Immature natural killer cell (primary cell): ENCODE data around the gene RAB6B. TPM values are rescaled to one million over a fixed set of nuclear protein-coding genes. Genes with fewer than 3 reads are reported as not detected.

Experiments
- DNase-seq, 3 donors: peaks; one replicate each; pipeline ENCODE4 v3.0.0; 2022; ENCODE audit warnings: mixed read lengths in 1 of 3
- H3K27ac Mint-ChIP-seq, 6 donors: one replicate each; pipeline ENCODE4 v1.8.0; 2020; ENCODE audit warnings: mixed read lengths in 6 of 6, mild to moderate bottlenecking in 5 of 6, inconsistent platforms in 4 of 6, moderate library complexity in 3 of 6
- H3K27me3 Mint-ChIP-seq, 3 donors: one replicate each; pipeline ENCODE4 v1.8.0; 2020 to 2021; ENCODE audit warnings: low read depth in 3 of 3, mild to moderate bottlenecking in 3 of 3, mixed read lengths in 3 of 3, moderate library complexity in 3 of 3, inconsistent platforms in 1 of 3
- H3K36me3 Mint-ChIP-seq, 3 donors: one replicate each; pipeline ENCODE4 v1.8.0; 2020; ENCODE audit warnings: mixed read lengths in 3 of 3, inconsistent platforms in 2 of 3, mild to moderate bottlenecking in 2 of 3
- H3K4me1 Mint-ChIP-seq, 2 donors: one replicate each; pipeline ENCODE4 v1.8.0; 2020; ENCODE audit warnings: inconsistent platforms in 2 of 2, mild to moderate bottlenecking in 2 of 2, mixed read lengths in 2 of 2, moderate library complexity in 1 of 2
- H3K4me3 Mint-ChIP-seq, 5 donors: one replicate each; pipeline ENCODE4 v1.8.0; 2020; ENCODE audit warnings: mild to moderate bottlenecking in 5 of 5, mixed read lengths in 5 of 5, inconsistent platforms in 3 of 5, moderate library complexity in 3 of 5
- H3K9me3 Mint-ChIP-seq, 6 donors: one replicate each; pipeline ENCODE4 v1.8.0; 2020; ENCODE audit warnings: mild to moderate bottlenecking in 6 of 6, mixed read lengths in 6 of 6, inconsistent platforms in 4 of 6, moderate library complexity in 3 of 6
- polyA plus RNA-seq, 3 donors: library from polyadenylated mRNA; unstranded; fragments of 300-500 nt; fragmentation: Illumina TruSeq; gene quantifications; one replicate each; pipeline ENCODE4 v1.2.3, GENCODE V29; 2021

RAB6B gene
- polyA plus RNA-seq, 3 donors from 2014 or later, result 0.46 to 0.53 TPM; not detected in 1

DNA sequence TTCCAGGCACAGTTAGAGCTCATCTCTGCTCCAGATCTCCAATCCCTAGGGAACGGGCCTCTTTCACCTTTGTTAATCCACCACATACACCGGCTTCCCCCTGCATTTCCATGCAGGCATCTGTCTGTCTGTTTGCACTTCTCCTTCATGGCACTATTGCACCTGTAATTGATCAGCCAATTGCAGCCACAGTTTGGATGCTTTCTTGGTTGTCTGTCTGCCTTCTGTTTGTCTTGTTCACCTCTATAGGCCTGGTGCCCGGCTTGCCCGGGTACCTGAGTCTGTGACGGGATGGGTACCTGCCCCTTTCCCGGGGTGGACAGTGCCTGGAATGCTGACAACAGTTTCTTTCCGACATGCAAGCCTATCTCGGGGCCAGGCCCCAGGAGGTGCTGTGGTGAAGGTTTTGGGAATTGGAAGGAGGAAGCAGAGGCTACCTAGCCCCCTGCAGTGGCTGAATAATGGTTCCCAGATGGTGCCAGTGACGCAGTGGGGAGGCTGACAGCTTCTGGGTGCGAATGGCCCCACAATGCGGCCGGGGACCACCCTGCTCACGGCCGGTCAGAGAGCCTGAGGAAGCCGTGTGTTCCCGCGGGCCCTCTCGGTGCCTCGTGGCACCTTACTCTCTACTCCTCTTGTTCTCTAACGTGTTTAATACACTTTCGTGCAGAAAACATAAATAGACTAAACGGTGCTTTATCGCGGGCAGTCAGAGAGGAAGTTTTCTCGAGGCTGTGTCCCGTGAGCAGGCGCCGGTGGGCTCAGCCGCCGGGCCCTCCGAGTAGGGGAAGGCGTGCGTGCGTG, 31.3 kb upstream of the RAB6B start:
- no peak overlapping the region for H3K27ac Mint-ChIP-seq
- no peaks in the 10 kb centered on the region for H3K9me3 Mint-ChIP-seq
- no peaks in the 10 kb centered on the region for H3K36me3 Mint-ChIP-seq
- H3K4me1 Mint-ChIP-seq, result peaks cover 6% of the 10 kb centered on the region in 2 donors
- peak overlapping the region; percentile 62 to 71 (median 66) for H3K4me3 Mint-ChIP-seq
- peaks cover 0 to 7% (median 7%) of the 10 kb centered on the region in 3 donors for H3K27me3 Mint-ChIP-seq
- no peak for DNase-seq

DNA sequence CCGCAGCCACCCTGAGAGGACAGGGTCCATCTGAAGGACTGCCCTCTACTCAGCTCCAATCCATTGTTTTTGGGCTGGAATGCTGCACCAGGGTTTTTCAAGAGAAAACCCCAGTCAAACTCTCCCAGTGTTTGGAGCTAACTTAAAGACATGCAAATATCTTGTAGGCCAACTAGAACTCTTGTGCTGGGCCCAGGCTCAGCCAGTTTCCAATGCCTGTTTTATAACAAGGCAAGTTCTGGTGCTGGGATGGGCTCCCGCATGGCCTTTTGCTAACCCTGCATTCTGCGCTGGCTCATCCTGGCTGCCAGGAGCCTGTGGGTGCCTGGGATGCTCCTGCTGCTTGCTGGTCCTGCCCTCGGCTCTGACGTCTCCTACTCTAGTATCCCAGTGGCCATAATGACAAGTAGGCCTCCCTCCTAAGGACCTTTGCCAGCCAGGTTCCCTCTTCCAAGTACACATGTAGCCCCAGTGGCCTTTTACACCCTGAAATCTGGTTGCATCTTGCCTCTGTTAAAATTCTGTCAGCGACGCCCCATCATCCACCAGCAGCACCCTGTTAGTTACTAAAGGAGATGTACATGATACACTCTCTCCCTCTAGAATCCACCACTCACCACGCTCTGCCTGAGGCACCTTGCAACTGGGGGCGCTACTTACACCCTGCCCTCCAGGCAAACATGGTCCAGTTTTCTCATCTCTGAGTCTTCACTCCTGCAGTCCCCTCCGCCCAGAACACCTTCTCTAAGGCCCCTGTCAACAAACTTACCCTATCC, 30.5 kb upstream of the RAB6B start:
- Mint-ChIP-seq H3K4me3 (peak overlapping the region; percentile 1 to 65 (median 30)), H3K27me3 (peaks cover 0 to 7% (median 7%) of the 10 kb centered on the region in 3 donors), H3K9me3 (no peaks in the 10 kb centered on the region), H3K36me3 (no peaks in the 10 kb centered on the region), H3K27ac (no peak overlapping the region), H3K4me1 (peaks cover 6% of the 10 kb centered on the region in 2 donors)
- no peak for DNase-seq

DNA sequence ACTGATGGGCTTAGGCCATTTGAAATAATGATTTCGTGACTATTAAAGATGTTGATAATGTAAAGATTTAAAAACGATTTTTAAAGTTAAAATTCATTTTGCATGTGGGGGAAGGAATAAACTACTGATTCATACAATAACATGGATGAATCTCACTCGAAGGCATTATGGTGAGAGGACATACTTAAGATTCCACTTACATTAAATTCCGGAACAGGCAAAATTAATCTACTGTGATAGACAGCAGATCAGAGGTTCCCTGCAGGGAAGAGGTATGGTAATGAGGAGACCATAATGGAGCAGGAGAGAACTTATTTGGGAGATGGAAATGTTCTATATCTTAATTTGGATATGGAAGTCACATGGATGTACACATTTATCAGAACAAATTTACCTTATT, 28.4 kb upstream of the RAB6B start:
- H3K27me3 Mint-ChIP-seq, result peaks cover 0 to 12% (median 3%) of the 10 kb centered on the region in 3 donors
- no peak for DNase-seq
- H3K9me3 Mint-ChIP-seq, result no peaks in the 10 kb centered on the region
- H3K4me3 Mint-ChIP-seq, result no peak overlapping the region
- no peaks in the 10 kb centered on the region for H3K36me3 Mint-ChIP-seq
- no peak overlapping the region for H3K27ac Mint-ChIP-seq
- peaks cover 6% of the 10 kb centered on the region in 2 donors for H3K4me1 Mint-ChIP-seq

DNA sequence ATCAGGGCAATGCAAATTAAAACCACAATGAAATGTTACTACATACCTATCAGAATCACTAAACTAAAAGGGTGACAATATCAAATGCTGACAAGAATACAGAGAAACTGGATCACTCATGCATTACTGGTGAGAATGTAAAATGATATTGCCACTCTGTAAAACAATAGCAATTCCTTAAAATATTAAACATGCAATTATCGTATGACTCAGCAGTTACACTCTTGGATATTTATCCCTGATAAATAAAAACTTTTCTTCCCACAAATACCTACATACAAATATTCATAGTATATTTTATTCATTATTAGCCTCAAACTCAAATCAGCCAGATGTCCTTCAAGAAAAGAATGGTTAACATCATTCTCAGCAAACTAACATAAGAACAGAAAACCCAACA, 25.9 kb upstream of the RAB6B start:
- Mint-ChIP-seq H3K4me1 (no peaks in the 10 kb centered on the region), H3K4me3 (no peak overlapping the region), H3K27me3 (peaks cover 0 to 10% (median 0%) of the 10 kb centered on the region in 3 donors), H3K27ac (no peak overlapping the region), H3K36me3 (no peaks in the 10 kb centered on the region), H3K9me3 (peaks cover 0 to 5% (median 0%) of the 10 kb centered on the region in 6 donors)
- no peak for DNase-seq

DNA sequence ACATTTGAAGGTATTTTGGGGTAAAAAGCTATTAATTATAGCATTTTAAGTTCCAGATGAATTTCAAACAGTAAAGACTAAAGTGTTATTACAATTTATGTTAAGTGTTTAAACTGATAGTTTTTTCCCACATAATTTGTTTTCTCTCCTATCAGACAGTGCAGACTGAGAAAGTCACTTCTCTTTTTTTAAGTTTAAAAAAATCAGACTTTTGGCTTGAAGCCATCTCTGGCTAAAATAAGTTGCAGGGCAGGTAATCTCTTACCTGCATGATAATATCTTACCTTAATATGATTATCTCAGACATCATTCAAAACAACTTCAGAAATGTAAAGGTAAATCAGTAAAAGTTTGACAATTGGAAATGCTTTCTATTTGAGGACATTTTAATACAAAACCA, 21.5 kb upstream of the RAB6B start:
- peaks cover 0 to 8% (median 0%) of the 10 kb centered on the region in 3 donors for H3K27me3 Mint-ChIP-seq
- H3K4me1 Mint-ChIP-seq, result no peaks in the 10 kb centered on the region
- no peak overlapping the region for H3K27ac Mint-ChIP-seq
- H3K4me3 Mint-ChIP-seq, result no peak overlapping the region
- DNase-seq, result no peak
- no peaks in the 10 kb centered on the region for H3K36me3 Mint-ChIP-seq
- H3K9me3 Mint-ChIP-seq, result peaks cover 0 to 5% (median 0%) of the 10 kb centered on the region in 6 donors

DNA sequence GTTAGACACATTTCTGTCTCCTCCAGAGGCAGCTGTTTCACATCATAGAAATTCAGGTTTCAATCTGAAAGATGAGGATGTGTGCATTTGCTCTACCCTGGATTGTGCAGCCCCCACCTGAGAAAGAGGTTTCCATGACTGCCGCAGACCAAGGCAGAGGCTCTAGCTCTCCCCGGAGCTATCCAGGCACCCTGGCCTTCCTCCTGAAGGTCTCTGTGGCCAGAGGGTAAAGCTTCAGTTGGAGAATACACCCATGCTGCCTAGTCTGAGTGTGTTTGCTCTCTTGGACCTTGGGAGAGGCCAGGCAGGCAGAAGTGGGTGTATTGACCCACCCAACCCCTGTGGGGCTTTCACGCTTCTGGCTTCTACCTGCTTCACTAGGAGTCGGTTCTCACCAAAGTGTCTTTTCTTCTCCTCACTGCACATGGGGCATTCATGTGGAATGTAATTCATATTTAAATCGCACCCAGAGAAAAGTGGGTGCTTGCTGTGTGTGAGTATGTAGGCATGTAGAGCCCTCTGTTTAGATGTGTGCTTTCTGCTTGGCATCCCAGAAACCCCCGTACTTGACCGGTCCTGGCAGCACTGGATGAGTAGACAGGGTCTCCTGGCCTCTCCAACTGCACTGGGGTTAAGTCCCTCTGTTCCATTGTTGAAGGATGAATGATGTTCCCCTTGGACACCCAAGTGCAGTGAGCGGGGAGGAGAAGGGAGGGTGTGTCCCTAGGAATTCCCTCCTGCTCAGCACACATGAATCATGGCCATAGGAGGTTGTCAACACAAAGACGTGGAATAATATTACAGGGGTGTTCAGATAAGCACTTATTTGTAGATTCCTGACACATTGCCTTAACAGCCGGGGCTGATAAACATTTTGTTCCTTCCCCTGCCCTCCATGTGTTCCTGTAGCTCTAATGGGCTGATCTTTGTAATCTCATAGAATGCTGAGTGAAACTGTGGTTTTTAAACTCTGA, 20.3 kb upstream of the RAB6B start:
- no peaks in the 10 kb centered on the region for H3K4me1 Mint-ChIP-seq
- no peak overlapping the region for H3K4me3 Mint-ChIP-seq
- peaks cover 0 to 5% (median 0%) of the 10 kb centered on the region in 6 donors for H3K9me3 Mint-ChIP-seq
- H3K27ac Mint-ChIP-seq, result no peak overlapping the region
- H3K27me3 Mint-ChIP-seq, result peaks cover 0 to 8% (median 0%) of the 10 kb centered on the region in 3 donors
- H3K36me3 Mint-ChIP-seq, result no peaks in the 10 kb centered on the region
- no peak for DNase-seq

DNA sequence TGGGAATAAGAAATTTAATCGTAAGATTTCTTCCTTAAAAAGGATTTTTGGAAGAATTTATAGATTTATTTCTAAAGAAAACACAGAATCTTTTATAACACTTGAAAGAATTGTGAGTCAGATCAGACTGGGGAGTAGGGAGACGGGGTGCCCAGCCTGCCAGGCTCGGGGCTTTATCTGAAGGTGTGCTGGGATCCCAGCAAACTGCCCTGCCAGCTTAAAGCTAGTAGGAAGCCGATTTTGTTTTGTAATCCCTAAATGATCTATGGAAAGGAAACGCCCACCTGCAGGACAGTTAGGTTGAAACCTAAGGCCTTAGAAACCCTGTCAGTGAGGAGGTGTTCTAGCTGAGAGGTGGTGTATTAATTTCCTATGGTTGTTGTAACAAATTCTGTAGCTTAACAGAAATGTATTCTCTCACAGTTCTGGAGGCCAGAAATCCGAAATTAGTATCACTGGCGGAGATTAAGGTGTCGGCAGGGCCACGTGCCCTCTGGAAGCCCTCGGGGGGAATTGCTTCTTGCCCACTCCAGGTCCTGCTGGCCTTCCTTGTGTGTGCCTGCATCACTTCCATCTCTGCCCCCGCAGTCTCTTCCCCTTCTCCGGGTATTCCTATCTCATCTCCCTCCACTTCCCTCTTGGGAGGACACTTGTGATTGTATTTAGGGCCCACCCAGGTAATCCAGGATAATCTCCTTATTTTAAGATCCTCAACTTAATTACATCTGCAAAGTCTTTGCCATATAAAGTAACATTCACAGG, 19.3 kb upstream of the RAB6B start:
- no peaks in the 10 kb centered on the region for H3K36me3 Mint-ChIP-seq
- peaks cover 0 to 9% (median 0%) of the 10 kb centered on the region in 3 donors for H3K27me3 Mint-ChIP-seq
- DNase-seq, result no peak
- no peaks in the 10 kb centered on the region for H3K4me1 Mint-ChIP-seq
- no peak overlapping the region for H3K27ac Mint-ChIP-seq
- H3K9me3 Mint-ChIP-seq, result peaks cover 0 to 5% (median 0%) of the 10 kb centered on the region in 6 donors
- no peak overlapping the region for H3K4me3 Mint-ChIP-seq

DNA sequence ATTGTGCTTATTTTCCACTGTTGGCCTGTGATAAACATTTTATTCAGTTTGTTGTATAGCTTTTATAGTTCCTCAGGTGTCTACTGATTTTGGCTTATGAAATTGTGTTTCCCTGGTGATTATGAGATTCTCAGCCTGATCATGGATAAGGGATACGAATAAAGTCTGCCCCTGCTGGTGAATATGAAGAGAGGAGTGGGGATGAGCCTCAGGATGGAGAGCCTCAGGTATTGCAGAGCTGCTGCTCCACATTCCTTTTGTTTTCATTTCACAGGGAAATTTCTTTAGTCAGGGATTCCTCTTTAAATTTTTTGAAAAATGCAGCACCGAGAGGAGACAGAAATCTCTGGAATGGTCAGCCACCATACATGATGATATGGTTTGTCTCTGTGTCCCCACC, 14.7 kb upstream of the RAB6B start:
- DNase-seq, result no peak
- Mint-ChIP-seq H3K27me3 (peaks cover 0 to 5% (median 0%) of the 10 kb centered on the region in 3 donors), H3K9me3 (no peaks in the 10 kb centered on the region), H3K36me3 (no peaks in the 10 kb centered on the region), H3K4me3 (no peak overlapping the region), H3K27ac (no peak overlapping the region), H3K4me1 (no peaks in the 10 kb centered on the region)

DNA sequence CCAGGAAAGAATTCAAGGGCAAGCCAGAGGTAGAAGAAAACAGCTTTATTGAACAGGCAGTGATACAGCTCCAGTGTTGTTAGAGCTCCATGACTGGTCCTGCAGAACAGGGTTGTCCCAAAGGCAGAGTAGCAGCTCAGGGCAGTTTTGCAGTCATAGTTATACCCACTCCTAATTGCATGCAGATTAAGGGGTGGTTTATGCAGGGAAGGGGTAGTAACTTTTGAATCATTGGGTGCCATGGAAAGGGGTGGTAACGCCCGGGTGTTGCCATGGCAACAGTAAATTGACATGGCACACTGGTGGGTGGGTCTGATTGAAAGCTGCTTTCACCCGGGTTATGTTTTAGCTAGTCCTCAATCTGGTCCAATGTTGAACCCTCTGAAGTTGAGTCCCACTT, 9.7 kb upstream of the RAB6B start:
- Mint-ChIP-seq H3K4me3 (no peak overlapping the region), H3K9me3 (peaks cover 0 to 3% (median 0%) of the 10 kb centered on the region in 6 donors), H3K4me1 (no peaks in the 10 kb centered on the region), H3K27me3 (peaks cover 0 to 4% (median 2%) of the 10 kb centered on the region in 3 donors), H3K36me3 (no peaks in the 10 kb centered on the region), H3K27ac (no peak overlapping the region)
- DNase-seq, result no peak

DNA sequence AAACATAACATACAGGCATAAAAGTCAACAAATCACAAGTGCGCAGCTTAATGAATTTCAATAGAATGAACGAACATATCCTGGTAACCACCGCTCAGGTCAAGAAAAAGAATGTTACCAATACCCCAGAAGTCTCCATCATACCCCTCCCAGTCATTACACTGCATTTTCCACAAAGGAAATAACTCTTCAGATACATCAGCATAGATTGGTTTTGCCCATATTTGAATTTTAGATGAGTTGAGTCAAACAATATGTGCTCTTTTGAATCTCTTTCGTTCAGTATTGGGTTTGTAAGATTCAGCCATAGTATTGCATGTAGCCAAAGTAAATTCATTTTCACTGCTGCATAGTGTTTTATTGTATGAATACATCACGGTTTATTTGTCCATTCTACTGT, 6.2 kb upstream of the RAB6B start:
- Mint-ChIP-seq H3K27me3 (peaks cover 0 to 9% (median 2%) of the 10 kb centered on the region in 3 donors), H3K4me1 (peaks cover 0 to 1% of the 10 kb centered on the region in 2 donors), H3K27ac (no peak overlapping the region), H3K9me3 (peaks cover 0 to 3% (median 0%) of the 10 kb centered on the region in 6 donors), H3K4me3 (no peak overlapping the region), H3K36me3 (no peaks in the 10 kb centered on the region)
- no peak for DNase-seq

DNA sequence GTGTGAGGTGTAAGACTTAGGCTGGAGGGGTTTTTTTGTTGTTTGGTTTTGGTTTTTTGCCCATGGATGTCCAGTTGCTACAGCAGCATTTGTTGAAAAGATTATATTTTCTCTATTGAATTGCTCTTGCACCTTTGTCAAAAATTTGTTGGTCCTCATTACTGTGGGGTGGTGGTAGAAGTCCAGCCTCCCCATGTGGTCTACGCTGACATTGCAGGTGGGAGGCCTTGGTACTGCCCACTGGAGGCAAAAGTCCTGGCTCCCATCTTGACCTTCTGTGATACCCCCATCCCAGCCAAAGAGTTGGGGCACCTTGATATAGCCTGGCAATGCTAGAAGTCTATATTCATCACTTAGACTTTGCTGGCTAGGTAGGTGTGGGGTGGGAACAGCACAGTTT, 5.4 kb upstream of the RAB6B start:
- peaks cover 0 to 12% (median 7%) of the 10 kb centered on the region in 3 donors for H3K27me3 Mint-ChIP-seq
- peaks cover 0 to 3% (median 0%) of the 10 kb centered on the region in 6 donors for H3K9me3 Mint-ChIP-seq
- H3K4me3 Mint-ChIP-seq, result no peak overlapping the region
- H3K4me1 Mint-ChIP-seq, result peaks cover 0 to 4% of the 10 kb centered on the region in 2 donors
- H3K36me3 Mint-ChIP-seq, result no peaks in the 10 kb centered on the region
- no peak overlapping the region for H3K27ac Mint-ChIP-seq
- no peak for DNase-seq

DNA sequence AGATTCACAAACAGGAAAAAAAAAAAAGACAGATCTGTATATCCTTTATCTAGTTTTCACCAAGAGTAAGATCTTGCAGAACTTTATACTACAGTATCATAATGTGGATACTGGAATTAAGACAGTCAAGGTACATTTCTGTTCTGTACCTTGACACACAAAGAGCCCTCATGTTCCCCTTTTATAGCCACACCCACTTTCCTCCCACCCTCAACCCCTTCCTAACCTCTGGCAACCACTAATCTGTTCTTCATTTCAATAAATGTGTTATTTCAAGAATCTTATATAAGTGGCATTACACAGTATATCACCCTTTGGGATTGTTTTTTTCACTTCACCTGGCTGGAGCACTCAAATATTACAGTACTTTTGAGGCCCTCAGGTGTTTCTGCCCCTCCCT, 3.6 kb upstream of the RAB6B start:
- DNase-seq, result no peak
- Mint-ChIP-seq H3K9me3 (peaks cover 0 to 3% (median 0%) of the 10 kb centered on the region in 6 donors), H3K4me1 (peaks cover 0 to 5% of the 10 kb centered on the region in 2 donors), H3K36me3 (no peaks in the 10 kb centered on the region), H3K27ac (no peak overlapping the region), H3K27me3 (peaks cover 0 to 8% (median 7%) of the 10 kb centered on the region in 3 donors), H3K4me3 (no peak overlapping the region)

DNA sequence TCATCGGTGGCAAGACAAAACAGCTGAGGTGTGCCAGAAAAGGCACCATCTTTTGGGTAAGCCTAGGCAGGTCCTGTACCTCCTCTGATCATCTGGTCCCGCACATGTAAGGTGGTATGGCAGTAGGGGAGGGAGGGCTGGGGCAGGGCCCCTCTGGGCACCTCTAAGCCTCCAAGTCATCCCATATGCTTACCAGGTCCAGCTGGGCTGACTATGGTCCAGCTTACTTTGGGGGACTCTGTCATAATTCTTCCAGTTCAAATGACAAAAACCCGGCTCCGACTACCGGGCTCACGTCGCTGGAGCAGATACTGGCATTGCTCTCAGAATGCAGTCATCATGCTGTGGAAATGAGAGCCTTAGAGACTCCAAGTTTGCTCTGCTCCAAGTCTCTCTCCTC, 1.9 kb upstream of the RAB6B start:
- DNase-seq, result no peak
- H3K27me3 Mint-ChIP-seq, result peaks cover 3 to 8% (median 7%) of the 10 kb centered on the region in 3 donors
- no peak overlapping the region for H3K4me3 Mint-ChIP-seq
- H3K36me3 Mint-ChIP-seq, result no peaks in the 10 kb centered on the region
- no peaks in the 10 kb centered on the region for H3K9me3 Mint-ChIP-seq
- H3K4me1 Mint-ChIP-seq, result peaks cover 0 to 5% of the 10 kb centered on the region in 2 donors
- no peak overlapping the region for H3K27ac Mint-ChIP-seq
